OCI-LY1 (cell line): ENCODE results near the gene DOCK4.

Source experiments
- H2AFZ ChIP-seq: fragments of 200-600 bp; sonication (generic), shearing (Covaris generic); 2 replicates; pipeline ENCODE4 v1.6.0; 2014; ENCODE audit warnings: antibody characterized with exemption, mild to moderate bottlenecking, low read length
- H3F3A ChIP-seq: fragments of 200-600 bp; sonication (generic), shearing (Covaris generic); 2 replicates; pipeline ENCODE4 v1.6.0; 2014; ENCODE audit warnings: mild to moderate bottlenecking, antibody characterized with exemption, low read length, moderate library complexity; ENCODE audit not compliant: insufficient read depth
- H3K27ac ChIP-seq: fragments of 200-600 bp; sonication (generic); 2 replicates; pipeline ENCODE4 v1.5.1; 2014; ENCODE audit warnings: low read length, mixed run types, mild to moderate bottlenecking, low read depth; ENCODE audit not compliant: poor library complexity, severe bottlenecking
- H3K27me3 ChIP-seq: fragments of 200-600 bp; sonication (generic); 2 replicates; pipeline ENCODE4 v1.6.0; 2014; ENCODE audit warnings: antibody characterized with exemption, mild to moderate bottlenecking, low read length, moderate library complexity; ENCODE audit not compliant: insufficient read depth
- H3K36me3 ChIP-seq: fragments of 200-600 bp; sonication (generic); 2 replicates; pipeline ENCODE4 v1.6.1; 2014; ENCODE audit warnings: mild to moderate bottlenecking, antibody characterized with exemption, low read length, moderate library complexity, mixed read lengths; ENCODE audit not compliant: insufficient read depth
- H3K4me1 ChIP-seq: fragments of 200-600 bp; sonication (generic); 2 replicates; pipeline ENCODE4 v1.5.1; 2014; ENCODE audit warnings: mild to moderate bottlenecking, low read length, moderate library complexity; ENCODE audit not compliant: insufficient read depth, severe bottlenecking
- H3K4me2 ChIP-seq: fragments of 200-600 bp; sonication (generic), shearing (Covaris generic); 2 replicates; pipeline ENCODE4 v1.6.1; 2014; ENCODE audit warnings: low read length
- H3K4me3 ChIP-seq: fragments of 200-600 bp; sonication (generic); 2 replicates; pipeline ENCODE4 v1.5.1; 2014; ENCODE audit warnings: low read length, low read depth, mild to moderate bottlenecking, mixed read lengths; ENCODE audit not compliant: poor library complexity, severe bottlenecking
- H3K79me2 ChIP-seq: fragments of 200-600 bp; shearing (Covaris generic); 2 replicates; pipeline ENCODE4 v1.6.1; 2016; ENCODE audit warnings: mixed run types, low read length, mixed read lengths; ENCODE audit not compliant: insufficient read depth
- H3K9ac ChIP-seq: fragments of 200-600 bp; sonication (generic), shearing (Covaris generic); 2 replicates; pipeline ENCODE4 v1.6.1; 2014; ENCODE audit warnings: mild to moderate bottlenecking, low read length, mixed read lengths
- H3K9me2 ChIP-seq: fragments of 200-600 bp; sonication (generic), shearing (Covaris generic); 2 replicates; pipeline ENCODE4 v1.6.1; 2014; ENCODE audit warnings: low read depth, mild to moderate bottlenecking, low read length, mixed read lengths
- H3K9me3 ChIP-seq: fragments of 200-600 bp; shearing (Covaris generic); 2 replicates; pipeline ENCODE4 v1.6.1; 2014; ENCODE audit warnings: low read length, mixed read lengths
- H4K20me1 ChIP-seq: fragments of 200-600 bp; sonication (generic), shearing (Covaris generic); 2 replicates; pipeline ENCODE4 v1.6.0; 2016; ENCODE audit warnings: mild to moderate bottlenecking, low read length; ENCODE audit not compliant: insufficient read depth
- CTCF ChIP-seq: fragments of 200-600 bp; sonication (generic), shearing (Covaris generic); IDR thresholded peaks from 2 replicates; pipeline ENCODE4 v1.5.1; 2017; ENCODE audit warnings: mild to moderate bottlenecking, antibody characterized with exemption, low read length, moderate library complexity, mixed read lengths
- EZH2 ChIP-seq: fragments of 200-600 bp; sonication (generic), shearing (Covaris generic); IDR thresholded peaks from 2 replicates; pipeline ENCODE4 v1.8.0; 2017; ENCODE audit warnings: borderline replicate concordance, mixed run types, mild to moderate bottlenecking, antibody characterized with exemption, low read length, moderate library complexity, mixed read lengths

Gene DOCK4

GRCh38 chr7:112143136-112143535 lies 63.1 kb downstream of the DOCK4 start:
- Histone ChIP-seq H3K36me3 (no peaks in the 10 kb centered on the region), H3K79me2 (no peaks in the 10 kb centered on the region), H3K27ac (no peak overlapping the region), H3K27me3 (no peaks in the 10 kb centered on the region), H4K20me1 (no peaks in the 10 kb centered on the region), H3K4me3 (no peak overlapping the region), H3K9me3 (no peaks in the 10 kb centered on the region), H3K9me2 (no peaks in the 10 kb centered on the region), H3K9ac (no peak overlapping the region), H3K4me2 (no peak overlapping the region), H2AFZ (no peak overlapping the region), H3F3A (no peaks in the 10 kb centered on the region), H3K4me1 (no peaks in the 10 kb centered on the region)
- TF ChIP-seq CTCF (no peak), EZH2 (no peak)

GRCh38 chr7:112140600-112140999 lies 65.6 kb downstream of the DOCK4 start:
- Histone ChIP-seq H3K79me2 (no peaks in the 10 kb centered on the region), H3K4me2 (no peak overlapping the region), H3K9me2 (no peaks in the 10 kb centered on the region), H3K4me3 (no peak overlapping the region), H3F3A (no peaks in the 10 kb centered on the region), H3K27ac (no peak overlapping the region), H2AFZ (no peak overlapping the region), H3K9ac (no peak overlapping the region), H3K4me1 (no peaks in the 10 kb centered on the region), H3K9me3 (no peaks in the 10 kb centered on the region), H4K20me1 (no peaks in the 10 kb centered on the region), H3K36me3 (no peaks in the 10 kb centered on the region), H3K27me3 (no peaks in the 10 kb centered on the region)
- no peak for TF ChIP-seq CTCF

GRCh38 chr7:112138938-112139337 lies 67.3 kb downstream of the DOCK4 start:
- no peaks in the 10 kb centered on the region for H3K27me3 ChIP-seq
- H3F3A ChIP-seq, result no peaks in the 10 kb centered on the region
- no peak overlapping the region for H3K4me2 ChIP-seq
- H3K4me3 ChIP-seq, result no peak overlapping the region
- H2AFZ ChIP-seq, result no peak overlapping the region
- no peaks in the 10 kb centered on the region for H3K4me1 ChIP-seq
- H3K9me3 ChIP-seq, result no peaks in the 10 kb centered on the region
- H3K9ac ChIP-seq, result no peak overlapping the region
- H3K36me3 ChIP-seq, result no peaks in the 10 kb centered on the region
- no peaks in the 10 kb centered on the region for H4K20me1 ChIP-seq
- TF ChIP-seq CTCF, result no peak
- no peaks in the 10 kb centered on the region for H3K79me2 ChIP-seq
- H3K9me2 ChIP-seq, result no peaks in the 10 kb centered on the region
- H3K27ac ChIP-seq, result no peak overlapping the region
